VCaP (cell line): Measurements from ENCODE around the gene ERGIC2.

Experiments
- H3K27ac ChIP-seq: fragments of 450-650 bp; 2 replicates; pipeline ENCODE4 v1.5.1; 2017
- CTCF ChIP-seq: fragments of 450-650 bp; conservative IDR thresholded peaks from 2 replicates; pipeline ENCODE4 v1.5.1; 2017; ENCODE audit warnings: mild to moderate bottlenecking, moderate library complexity

ERGIC2 gene, protein sequence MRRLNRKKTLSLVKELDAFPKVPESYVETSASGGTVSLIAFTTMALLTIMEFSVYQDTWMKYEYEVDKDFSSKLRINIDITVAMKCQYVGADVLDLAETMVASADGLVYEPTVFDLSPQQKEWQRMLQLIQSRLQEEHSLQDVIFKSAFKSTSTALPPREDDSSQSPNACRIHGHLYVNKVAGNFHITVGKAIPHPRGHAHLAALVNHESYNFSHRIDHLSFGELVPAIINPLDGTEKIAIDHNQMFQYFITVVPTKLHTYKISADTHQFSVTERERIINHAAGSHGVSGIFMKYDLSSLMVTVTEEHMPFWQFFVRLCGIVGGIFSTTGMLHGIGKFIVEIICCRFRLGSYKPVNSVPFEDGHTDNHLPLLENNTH

GRCh38 chr12:29380536-29381523 is at the start of gene ERGIC2:
Gene ERGIC2, minus strand, starts transcription at chr12:29381172. Its CDS starts 9,539 bp downstream, at chr12:29371633.
- TF ChIP-seq CTCF = no peak
- H3K27ac ChIP-seq = peak within 1 kb of the TSS; percentile 98

- no peak overlapping the region for H3K27ac ChIP-seq
- TF ChIP-seq CTCF = no peak
Measured at GRCh38 chr12:29430716-29431044, 49.7 kb upstream of the ERGIC2 start.

GRCh38 chr12:29429999-29430715 is 49.2 kb upstream of the ERGIC2 start:
- no peak overlapping the region for H3K27ac ChIP-seq
- no peak for TF ChIP-seq CTCF

- no peak overlapping the region for H3K27ac ChIP-seq
- TF ChIP-seq CTCF = no peak
Measured at GRCh38 chr12:29428633-29429032, 47.7 kb upstream of the ERGIC2 start.

DNA sequence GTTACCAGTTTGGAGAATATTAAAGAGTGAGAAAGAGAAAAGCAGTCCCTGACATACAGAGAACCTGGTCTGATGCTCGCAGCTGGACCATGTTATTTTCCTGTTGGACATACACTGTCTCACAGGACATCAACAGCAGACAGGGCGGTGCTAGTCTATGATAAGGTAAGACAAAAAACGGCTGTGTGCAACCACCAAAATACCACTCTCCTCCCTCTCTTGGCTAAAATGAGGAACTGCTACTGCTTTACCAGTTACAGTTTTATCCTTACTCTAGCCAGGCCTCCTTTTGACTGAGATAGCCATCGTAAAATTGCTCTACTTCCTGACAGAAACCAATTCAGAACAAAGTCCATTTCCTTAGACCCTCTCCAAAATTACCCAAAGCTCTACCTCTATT is 47.0 kb upstream of the ERGIC2 start:
- TF ChIP-seq CTCF = peak; percentile 44
- no peak overlapping the region for H3K27ac ChIP-seq

GRCh38 chr12:29426498-29426897 is 45.5 kb upstream of the ERGIC2 start:
- TF ChIP-seq CTCF = no peak
- no peak overlapping the region for H3K27ac ChIP-seq

DNA sequence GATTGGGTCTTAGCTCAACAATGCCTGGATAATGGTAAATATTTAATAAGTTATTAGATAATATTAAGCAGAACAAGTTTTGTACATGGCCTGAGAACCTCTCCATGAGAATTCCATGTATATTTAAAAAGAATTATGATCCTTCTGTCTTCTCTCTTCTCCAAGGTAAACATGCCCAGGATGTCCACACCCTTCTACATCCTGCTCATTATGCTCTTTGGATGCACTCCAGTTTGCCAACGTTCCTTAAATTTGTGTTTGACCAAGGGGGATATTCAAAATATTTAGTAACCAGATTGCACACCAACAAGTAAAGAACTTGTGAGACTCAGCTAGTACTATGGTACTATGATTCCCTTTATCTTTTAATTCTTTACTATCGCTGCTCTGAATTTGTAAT is 44.8 kb upstream of the ERGIC2 start:
- TF ChIP-seq CTCF = no peak
- H3K27ac ChIP-seq = peak overlapping the region; percentile 41; the same call in 1 of the 2 replicates
